ENCODE measurements around the gene CUL4B.

The CUL4B gene

GRCh38 chrX:120559804-120560203 is 958 bp downstream of the CUL4B start:
- TF ChIP-seq CTCF (IDR thresholded peaks at IDR 0.05), result no peak
- H3K27ac ChIP-seq, result peak overlapping the region; percentile 95 to 97
- DNase-seq (ENCODE audit: low spot score), result no peak
- peak overlapping the region; percentile 81 for H3K4me3 ChIP-seq

GRCh38 chrX:120556251-120556650 is 4.5 kb downstream of the CUL4B start:
- no peak overlapping the region for H3K4me3 ChIP-seq
- no peak for TF ChIP-seq CTCF (IDR thresholded peaks at IDR 0.05)
- DNase-seq (ENCODE audit: low spot score), result no peak
- no peak overlapping the region for H3K27ac ChIP-seq

- peak overlapping the region; percentile 48 to 57 for H3K27ac ChIP-seq
- no peak for TF ChIP-seq CTCF (IDR thresholded peaks at IDR 0.05)
- H3K4me3 ChIP-seq, result no peak overlapping the region
- DNase-seq (ENCODE audit: low spot score), result no peak
Measured at GRCh38 chrX:120549483-120550452, 11.0 kb downstream of the CUL4B start.

- Histone ChIP-seq H3K27ac (no peak overlapping the region), H3K4me3 (no peak overlapping the region)
- TF ChIP-seq CTCF (IDR thresholded peaks at IDR 0.05), result no peak
- no peak for DNase-seq (ENCODE audit: low spot score)
Measured at GRCh38 chrX:120536061-120536460, 24.7 kb downstream of the CUL4B start.

DNA sequence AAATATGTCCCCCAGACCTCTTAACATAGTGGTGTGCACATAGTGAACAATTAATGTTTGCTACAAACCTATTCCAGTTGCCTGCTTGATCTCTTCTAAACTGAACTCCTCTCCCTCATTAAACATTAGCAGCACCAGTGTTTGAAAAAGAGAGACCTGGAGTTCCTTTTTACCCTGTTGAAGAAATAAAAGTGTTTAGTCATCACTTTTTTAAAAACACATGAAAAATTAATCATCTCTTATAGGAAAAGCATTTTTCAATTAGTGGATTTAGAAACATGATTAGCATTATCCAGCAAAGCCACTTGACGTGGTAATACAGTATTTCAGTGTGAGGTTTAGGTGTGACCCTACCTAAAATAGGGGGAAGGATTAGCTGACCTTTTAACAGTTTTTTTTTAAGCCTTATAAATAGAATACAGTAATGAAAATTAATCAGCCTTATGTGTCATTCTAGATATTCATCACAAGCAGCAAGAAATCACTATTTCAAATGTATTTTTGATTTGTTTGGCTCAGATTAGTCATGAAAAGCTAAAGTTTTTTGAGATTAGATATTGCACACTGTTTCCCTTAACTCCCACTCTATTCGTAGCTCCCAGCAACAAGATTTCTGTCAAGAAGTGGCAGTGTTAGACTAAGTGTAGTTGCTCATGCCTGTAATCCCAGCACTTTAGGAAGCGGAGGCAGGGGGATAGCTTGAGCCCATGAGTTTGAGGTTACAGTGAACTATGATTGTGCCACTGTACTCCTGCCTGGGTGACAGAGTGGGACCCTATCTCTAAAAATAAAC is 26.2 kb downstream of the CUL4B start:
- H3K27ac ChIP-seq, result no peak overlapping the region
- no peak for TF ChIP-seq CTCF (IDR thresholded peaks at IDR 0.05)
- H3K4me3 ChIP-seq, result no peak overlapping the region
- DNase-seq (ENCODE audit: low spot score), result no peak

DNA sequence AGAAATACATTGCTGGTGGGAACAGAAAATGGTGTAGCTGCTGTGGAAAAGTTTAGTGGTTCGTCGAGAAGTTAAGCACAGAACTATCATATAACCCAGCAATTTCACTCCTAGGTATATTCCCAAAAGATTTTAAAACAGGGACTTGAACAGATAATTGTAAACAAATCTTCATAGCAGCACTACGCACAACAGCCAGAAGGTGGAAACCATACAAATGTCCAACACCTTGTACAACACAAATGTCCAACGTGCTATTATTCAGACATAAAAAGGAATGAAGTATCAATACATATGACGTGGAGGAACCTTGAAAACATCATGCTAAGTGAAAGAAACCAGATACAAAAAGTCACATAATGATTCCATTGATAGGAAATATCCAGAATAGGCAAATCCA is 37.9 kb downstream of the CUL4B start:
- H3K4me3 ChIP-seq, result no peak overlapping the region
- DNase-seq (ENCODE audit: low spot score), result no peak
- TF ChIP-seq CTCF (IDR thresholded peaks at IDR 0.05), result no peak
- no peak overlapping the region for H3K27ac ChIP-seq
